ENCODE measurements around the gene PGM2L1. TPM values are rescaled to one million over a fixed set of nuclear protein-coding genes. Genes with fewer than 3 reads are reported as not detected.
"Not testable (repeated sequence)": the region's sequence is repeated elsewhere in the genome, so short reads cannot be mapped to it uniquely, and the experiment has no call there.

The PGM2L1 gene
- polyA plus RNA-seq, 4 donors = 0.45 to 3.1 (median 1.2) TPM

DNA sequence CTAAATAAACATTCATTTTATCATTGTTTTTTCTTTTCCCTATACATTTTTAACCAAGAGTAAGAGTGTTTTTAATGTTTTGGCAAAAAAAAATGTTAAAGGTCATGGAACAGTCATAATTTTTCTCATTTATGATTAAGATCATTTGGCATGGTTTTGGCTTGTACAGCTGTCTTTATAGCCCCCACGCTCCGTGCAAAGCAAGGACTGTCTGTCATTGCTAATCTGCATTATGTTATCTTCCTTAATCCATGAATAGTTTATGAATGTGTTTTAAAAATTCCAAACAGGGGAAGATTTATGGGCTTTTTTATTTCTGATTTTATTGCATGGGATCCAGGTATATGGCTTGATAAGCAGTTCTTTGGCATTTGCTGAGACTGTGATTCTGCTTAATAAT is 28.1 kb downstream of the PGM2L1 start:
- DNase-seq (no peak), FAIRE-seq (no peak)
- H3K27ac ChIP-seq (ENCODE audit: low read depth in 1 of 3, low read length in 2 of 3) = no peak overlapping the region
- H3K9me3 ChIP-seq (ENCODE audit: control insufficient read depth in 2 of 2, insufficient read depth in 1 of 2, low read depth in 1 of 2, low read length in 1 of 2) = no peaks in the 10 kb centered on the region
- no peaks in the 10 kb centered on the region for H3K4me1 ChIP-seq (ENCODE audit: control insufficient read depth in 3 of 3, insufficient read depth in 2 of 3, low read depth in 1 of 3, low read length in 2 of 3)
- H3K27me3 ChIP-seq (ENCODE audit: control insufficient read depth in 3 of 3, insufficient read depth in 3 of 3, low read length in 3 of 3) = no peaks in the 10 kb centered on the region
- peaks cover 0 to 5% (median 2%) of the 10 kb centered on the region in 3 donors for H3K36me3 ChIP-seq (ENCODE audit: control insufficient read depth in 3 of 3, insufficient read depth in 2 of 3, low read depth in 1 of 3, low read length in 3 of 3)
- WGBS, 3 donors = 19 to 66% (median 55%) methylated on average over 2 of the region's 2 CpGs
- H3K4me3 ChIP-seq (ENCODE audit: low read depth in 1 of 3, low read length in 3 of 3) = no peak overlapping the region

DNA sequence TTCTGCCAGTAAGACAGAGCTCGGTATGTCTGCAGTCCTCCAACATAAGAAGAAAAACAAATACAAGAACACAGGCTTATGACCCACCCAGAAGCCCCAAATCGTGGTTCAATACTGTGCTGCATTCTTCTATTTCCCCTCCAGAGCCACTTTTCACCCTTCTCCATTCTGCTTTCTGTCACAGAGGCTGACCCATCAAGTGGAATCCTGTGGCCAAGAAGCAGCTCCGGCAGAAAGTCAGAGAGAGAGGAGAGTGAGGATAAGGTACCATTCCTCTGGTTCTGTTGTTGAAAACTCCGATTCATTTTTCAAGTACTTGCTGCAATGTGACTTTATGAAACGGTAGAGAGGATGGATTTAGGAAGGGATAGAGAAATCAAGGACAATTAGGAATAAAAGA is 30.4 kb downstream of the PGM2L1 start:
- Histone ChIP-seq H3K36me3 (ENCODE audit: control insufficient read depth in 3 of 3, insufficient read depth in 2 of 3, low read depth in 1 of 3, low read length in 3 of 3) (peaks cover 0 to 5% (median 2%) of the 10 kb centered on the region in 3 donors), H3K27ac (ENCODE audit: low read depth in 1 of 3, low read length in 2 of 3) (no peak overlapping the region), H3K27me3 (ENCODE audit: control insufficient read depth in 3 of 3, insufficient read depth in 3 of 3, low read length in 3 of 3) (no peaks in the 10 kb centered on the region), H3K9me3 (ENCODE audit: control insufficient read depth in 2 of 2, insufficient read depth in 1 of 2, low read depth in 1 of 2, low read length in 1 of 2) (no peaks in the 10 kb centered on the region), H3K4me1 (ENCODE audit: control insufficient read depth in 3 of 3, insufficient read depth in 2 of 3, low read depth in 1 of 3, low read length in 2 of 3) (no peaks in the 10 kb centered on the region), H3K4me3 (ENCODE audit: low read depth in 1 of 3, low read length in 3 of 3) (no peak overlapping the region)
- no peak for FAIRE-seq
- no peak for DNase-seq
- 81 to 88% (median 86%) methylated on average over 5 of the region's 5 CpGs for WGBS, 3 donors

DNA sequence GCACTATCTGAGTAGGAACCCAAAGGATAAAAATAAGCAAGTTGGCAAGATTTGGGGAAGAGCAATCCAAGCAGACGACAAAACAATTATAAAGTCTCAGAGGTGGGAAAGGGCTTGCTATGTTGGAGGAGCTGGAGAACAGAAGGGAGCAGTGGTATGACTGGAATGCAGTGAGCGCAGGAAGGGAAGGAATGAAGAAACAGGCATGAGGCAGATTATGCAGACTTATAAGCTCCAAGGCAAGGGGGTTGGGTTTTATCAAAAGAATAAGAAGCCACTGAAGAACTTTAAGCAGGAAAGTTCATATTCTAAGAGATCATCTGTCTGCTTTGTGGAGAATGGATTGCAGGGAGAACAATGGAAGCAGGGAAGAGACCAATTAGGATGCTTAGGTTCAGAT is 31.7 kb downstream of the PGM2L1 start:
- H3K27ac ChIP-seq (ENCODE audit: low read depth in 1 of 3, low read length in 2 of 3) = no peak overlapping the region
- H3K4me3 ChIP-seq (ENCODE audit: low read depth in 1 of 3, low read length in 3 of 3) = no peak overlapping the region
- 84 to 94% (median 90%) methylated on average over 2 of the region's 2 CpGs for WGBS, 3 donors
- FAIRE-seq = no peak
- no peaks in the 10 kb centered on the region for H3K27me3 ChIP-seq (ENCODE audit: control insufficient read depth in 3 of 3, insufficient read depth in 3 of 3, low read length in 3 of 3)
- peaks cover 0 to 5% (median 2%) of the 10 kb centered on the region in 3 donors for H3K36me3 ChIP-seq (ENCODE audit: control insufficient read depth in 3 of 3, insufficient read depth in 2 of 3, low read depth in 1 of 3, low read length in 3 of 3)
- DNase-seq = no peak
- no peaks in the 10 kb centered on the region for H3K4me1 ChIP-seq (ENCODE audit: control insufficient read depth in 3 of 3, insufficient read depth in 2 of 3, low read depth in 1 of 3, low read length in 2 of 3)
- H3K9me3 ChIP-seq (ENCODE audit: control insufficient read depth in 2 of 2, insufficient read depth in 1 of 2, low read depth in 1 of 2, low read length in 1 of 2) = no peaks in the 10 kb centered on the region

- not testable (repeated sequence) for H3K4me1 ChIP-seq (ENCODE audit: control insufficient read depth in 3 of 3, insufficient read depth in 2 of 3, low read depth in 1 of 3, low read length in 2 of 3); H3K36me3 ChIP-seq (ENCODE audit: control insufficient read depth in 3 of 3, insufficient read depth in 2 of 3, low read depth in 1 of 3, low read length in 3 of 3); H3K27me3 ChIP-seq (ENCODE audit: control insufficient read depth in 3 of 3, insufficient read depth in 3 of 3, low read length in 3 of 3); DNase-seq; H3K27ac ChIP-seq (ENCODE audit: low read depth in 1 of 3, low read length in 2 of 3); FAIRE-seq; H3K9me3 ChIP-seq (ENCODE audit: control insufficient read depth in 2 of 2, insufficient read depth in 1 of 2, low read depth in 1 of 2, low read length in 1 of 2); H3K4me3 ChIP-seq (ENCODE audit: low read depth in 1 of 3, low read length in 3 of 3)
- 83 to 100% (median 87%) methylated on average over 2 to 3 of the region's 3 CpGs for WGBS, 3 donors
These were observed 32.4 kb downstream of the PGM2L1 start for GRCh38 chr11:74365805-74366204.

DNA sequence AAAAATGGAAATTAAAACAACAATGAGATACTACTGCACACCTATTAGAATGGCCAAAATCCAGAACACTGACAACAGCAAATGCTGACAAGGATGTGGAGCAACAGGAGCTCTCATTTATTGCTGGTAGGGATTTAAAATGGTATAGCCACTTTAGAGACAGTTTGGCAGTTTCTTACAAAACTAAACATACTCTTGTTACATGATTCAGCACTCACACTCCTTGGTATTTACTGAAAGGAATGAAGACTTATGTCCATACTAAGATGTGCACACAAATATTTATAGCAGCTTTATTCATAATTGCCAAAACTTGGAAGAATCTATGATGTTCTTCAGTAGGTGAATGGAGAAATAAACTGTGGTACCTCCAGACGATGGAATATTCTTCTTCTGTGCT is 40.8 kb downstream of the PGM2L1 start:
- H3K36me3 ChIP-seq (ENCODE audit: control insufficient read depth in 3 of 3, insufficient read depth in 2 of 3, low read depth in 1 of 3, low read length in 3 of 3) = peaks cover 0 to 9% (median 0%) of the 10 kb centered on the region in 3 donors
- H3K9me3 ChIP-seq (ENCODE audit: control insufficient read depth in 2 of 2, insufficient read depth in 1 of 2, low read depth in 1 of 2, low read length in 1 of 2) = peaks cover 0 to 11% of the 10 kb centered on the region in 2 donors
- DNase-seq = no peak
- no peaks in the 10 kb centered on the region for H3K27me3 ChIP-seq (ENCODE audit: control insufficient read depth in 3 of 3, insufficient read depth in 3 of 3, low read length in 3 of 3)
- H3K4me1 ChIP-seq (ENCODE audit: control insufficient read depth in 3 of 3, insufficient read depth in 2 of 3, low read depth in 1 of 3, low read length in 2 of 3) = no peaks in the 10 kb centered on the region
- 90 to 94% (median 94%) methylated on average over 1 of the region's 1 CpG for WGBS, 3 donors
- H3K4me3 ChIP-seq (ENCODE audit: low read depth in 1 of 3, low read length in 3 of 3) = no peak overlapping the region
- no peak for FAIRE-seq
- no peak overlapping the region for H3K27ac ChIP-seq (ENCODE audit: low read depth in 1 of 3, low read length in 2 of 3)

GRCh38 chr11:74355626-74356025 is 42.6 kb downstream of the PGM2L1 start:
- DNase-seq (no peak), FAIRE-seq (no peak)
- no peaks in the 10 kb centered on the region for H3K4me1 ChIP-seq (ENCODE audit: control insufficient read depth in 3 of 3, insufficient read depth in 2 of 3, low read depth in 1 of 3, low read length in 2 of 3)
- H3K27ac ChIP-seq (ENCODE audit: low read depth in 1 of 3, low read length in 2 of 3) = no peak overlapping the region
- 92 to 96% (median 92%) methylated on average over 2 of the region's 2 CpGs for WGBS, 3 donors
- peaks cover 0 to 5% (median 0%) of the 10 kb centered on the region in 3 donors for H3K36me3 ChIP-seq (ENCODE audit: control insufficient read depth in 3 of 3, insufficient read depth in 2 of 3, low read depth in 1 of 3, low read length in 3 of 3)
- no peaks in the 10 kb centered on the region for H3K27me3 ChIP-seq (ENCODE audit: control insufficient read depth in 3 of 3, insufficient read depth in 3 of 3, low read length in 3 of 3)
- H3K4me3 ChIP-seq (ENCODE audit: low read depth in 1 of 3, low read length in 3 of 3) = no peak overlapping the region
- H3K9me3 ChIP-seq (ENCODE audit: control insufficient read depth in 2 of 2, insufficient read depth in 1 of 2, low read depth in 1 of 2, low read length in 1 of 2) = peaks cover 0 to 7% of the 10 kb centered on the region in 2 donors

- no peak overlapping the region for H3K4me3 ChIP-seq (ENCODE audit: low read depth in 1 of 3, low read length in 3 of 3)
- DNase-seq = no peak
- no peak for FAIRE-seq
- no peaks in the 10 kb centered on the region for H3K9me3 ChIP-seq (ENCODE audit: control insufficient read depth in 2 of 2, insufficient read depth in 1 of 2, low read depth in 1 of 2, low read length in 1 of 2)
- WGBS, 3 donors = 61 to 77% (median 76%) methylated on average over 3 of the region's 3 CpGs
- H3K27me3 ChIP-seq (ENCODE audit: control insufficient read depth in 3 of 3, insufficient read depth in 3 of 3, low read length in 3 of 3) = no peaks in the 10 kb centered on the region
- no peaks in the 10 kb centered on the region for H3K4me1 ChIP-seq (ENCODE audit: control insufficient read depth in 3 of 3, insufficient read depth in 2 of 3, low read depth in 1 of 3, low read length in 2 of 3)
- H3K36me3 ChIP-seq (ENCODE audit: control insufficient read depth in 3 of 3, insufficient read depth in 2 of 3, low read depth in 1 of 3, low read length in 3 of 3) = no peaks in the 10 kb centered on the region
- no peak overlapping the region for H3K27ac ChIP-seq (ENCODE audit: low read depth in 1 of 3, low read length in 2 of 3)
These were observed 44.2 kb downstream of the PGM2L1 start for GRCh38 chr11:74354036-74354435.

DNA sequence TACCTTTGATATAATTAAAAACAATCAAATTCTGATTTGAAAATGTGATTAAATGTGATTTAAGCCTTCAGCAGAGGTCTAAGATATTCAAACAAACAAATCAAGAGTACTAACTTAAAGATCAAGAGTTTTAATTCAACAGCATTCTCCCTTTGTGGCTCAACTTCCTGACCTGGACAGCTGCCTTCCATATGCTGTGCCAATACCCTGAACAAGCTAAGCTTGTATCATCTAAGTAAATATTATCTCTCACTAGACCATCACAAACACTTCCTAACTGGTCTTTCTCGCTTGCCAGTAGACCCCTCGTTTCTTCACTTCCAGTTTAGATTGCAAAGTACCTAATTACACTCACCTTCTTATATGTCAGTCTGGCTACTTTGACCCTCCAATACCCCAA is 50.9 kb downstream of the PGM2L1 start:
- no peak for DNase-seq
- Histone ChIP-seq H3K4me1 (ENCODE audit: control insufficient read depth in 3 of 3, insufficient read depth in 2 of 3, low read depth in 1 of 3, low read length in 2 of 3) (no peaks in the 10 kb centered on the region), H3K27ac (ENCODE audit: low read depth in 1 of 3, low read length in 2 of 3) (no peak overlapping the region), H3K4me3 (ENCODE audit: low read depth in 1 of 3, low read length in 3 of 3) (no peak overlapping the region), H3K27me3 (ENCODE audit: control insufficient read depth in 3 of 3, insufficient read depth in 3 of 3, low read length in 3 of 3) (no peaks in the 10 kb centered on the region), H3K9me3 (ENCODE audit: control insufficient read depth in 2 of 2, insufficient read depth in 1 of 2, low read depth in 1 of 2, low read length in 1 of 2) (no peaks in the 10 kb centered on the region), H3K36me3 (ENCODE audit: control insufficient read depth in 3 of 3, insufficient read depth in 2 of 3, low read depth in 1 of 3, low read length in 3 of 3) (no peaks in the 10 kb centered on the region)
- FAIRE-seq = no peak
- 71 to 96% (median 85%) methylated on average over 2 of the region's 2 CpGs for WGBS, 3 donors

DNA sequence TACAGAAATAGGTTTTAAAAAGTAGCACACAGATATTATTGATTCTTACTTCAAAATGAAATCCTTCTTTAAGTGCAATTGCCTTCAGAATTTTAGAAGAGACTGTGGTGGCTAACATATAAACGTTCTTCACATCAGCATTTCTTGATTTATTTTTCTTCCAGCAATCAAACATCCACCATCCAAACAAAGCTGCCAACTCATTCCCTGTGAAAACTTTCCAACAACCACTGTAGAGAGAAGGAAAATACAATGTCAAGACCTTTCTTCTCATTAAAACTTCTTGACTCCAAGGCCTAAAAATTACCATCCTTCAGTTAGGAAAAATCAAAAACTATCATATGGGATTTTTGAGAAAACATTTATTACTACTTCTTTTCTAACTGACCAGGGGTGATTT is 52.8 kb downstream of the PGM2L1 start:
- H3K36me3 ChIP-seq (ENCODE audit: control insufficient read depth in 3 of 3, insufficient read depth in 2 of 3, low read depth in 1 of 3, low read length in 3 of 3) = no peaks in the 10 kb centered on the region
- no peak overlapping the region for H3K27ac ChIP-seq (ENCODE audit: low read depth in 1 of 3, low read length in 2 of 3)
- no peak overlapping the region for H3K4me3 ChIP-seq (ENCODE audit: low read depth in 1 of 3, low read length in 3 of 3)
- no peak for DNase-seq
- no peaks in the 10 kb centered on the region for H3K4me1 ChIP-seq (ENCODE audit: control insufficient read depth in 3 of 3, insufficient read depth in 2 of 3, low read depth in 1 of 3, low read length in 2 of 3)
- FAIRE-seq = no peak
- no peaks in the 10 kb centered on the region for H3K27me3 ChIP-seq (ENCODE audit: control insufficient read depth in 3 of 3, insufficient read depth in 3 of 3, low read length in 3 of 3)
- no peaks in the 10 kb centered on the region for H3K9me3 ChIP-seq (ENCODE audit: control insufficient read depth in 2 of 2, insufficient read depth in 1 of 2, low read depth in 1 of 2, low read length in 1 of 2)
- 64 to 93% (median 67%) methylated on average over 1 of the region's 1 CpG for WGBS, 3 donors
